ENCODE data around the gene ZFP3.

GRCh38 chr17:5122586-5123342 lies 44.5 kb downstream of the ZFP3 start:
- TF ChIP-seq POLR2A (IDR thresholded peaks at IDR 0.05), result no peak
- TF ChIP-seq CTCF (IDR thresholded peaks at IDR 0.05), result no peak

Measured in heart left ventricle (tissue), 13 donors.